GM12878 (cell line): ENCODE data around the gene NFATC2. TPM values are rescaled to one million over a fixed set of nuclear protein-coding genes. Genes with fewer than 3 reads are reported as not detected.

Source experiments
- ATAC-seq: fragments of 200-7000 bp; cut with Tn5 transposase; 3 replicates; pipeline ENCODE4 v1.9.1; 2020; ENCODE audit warnings: mild to moderate bottlenecking, moderate library complexity
- BruUV-seq: library from RNA; stranded (reverse); fragments of 400-500 nt; replicated peaks from 2 replicates; lab custom pipeline; 2021; lab: Mats Ljungman, UMichigan
- CTCF ChIA-PET: fragments of 300-600 bp; sonication (Branson Sonifier 250); formaldehyde crosslinking; extraction: SDS; loops from one replicate; lab custom pipeline; 2021; ENCODE audit warnings: inconsistent platforms; lab: Yijun Ruan, JAX
- POLR2A ChIA-PET: fragments of 350-600 bp; formaldehyde crosslinking; extraction: SDS; loops from one replicate; lab custom pipeline; 2021; ENCODE audit warnings: inconsistent platforms; lab: Charles Lee
- RAD21 ChIA-PET: fragments of 300-600 bp; sonication (Branson Sonifier 250); formaldehyde crosslinking; loops from one replicate; lab custom pipeline; 2023; ENCODE audit warnings: antibody characterized with exemption; ENCODE audit not compliant: unreplicated experiment; lab: Charles Lee
- SMC1A ChIA-PET: fragments of 300-600 bp; sonication (Branson Sonifier 250); formaldehyde crosslinking; loops from one replicate; lab custom pipeline; 2023; ENCODE audit not compliant: unreplicated experiment, uncharacterized antibody; lab: Charles Lee
- DNase-seq: peaks from one replicate; pipeline ENCODE4 v3.0.0-alpha.2; 2011; ENCODE audit warnings: low read depth, low spot score
- FAIRE-seq: peaks from 3 replicates; lab custom pipeline; 2011; peaks lifted over from hg19 to GRCh38; lab: Jason Lieb, UNC
- H2AFZ ChIP-seq: 2 replicates; pipeline ENCODE4 v1.6.0; 2011; ENCODE audit warnings: low read depth, low read length, control low read depth; ENCODE audit not compliant: control insufficient read depth
- H3K27ac ChIP-seq: 2 replicates; pipeline ENCODE4 v1.5.1; 2011; ENCODE audit warnings: control low read depth; ENCODE audit not compliant: control insufficient read depth, insufficient read depth
- H3K27me3 ChIP-seq, 2 experiments: replicated peaks in 1 of 2; 2 replicates each; pipeline versions ENCODE4 v1.6.0 to v1.6.1; 2011; ENCODE audit warnings: low read length in 1 of 2; ENCODE audit not compliant: control insufficient read depth in 2 of 2, insufficient read depth in 2 of 2
- H3K36me3 ChIP-seq, 2 experiments: 2 replicates each; pipeline ENCODE4 v1.5.1; 2011; ENCODE audit warnings: low read length in 1 of 2; ENCODE audit not compliant: control insufficient read depth in 2 of 2, insufficient read depth in 2 of 2
- H3K4me1 ChIP-seq: 2 replicates; pipeline ENCODE4 v1.6.1; 2011; ENCODE audit warnings: mild to moderate bottlenecking, low read length, moderate library complexity, mixed read lengths; ENCODE audit not compliant: control insufficient read depth, insufficient read depth
- H3K4me2 ChIP-seq: 2 replicates; pipeline ENCODE4 v1.6.0; 2011; ENCODE audit warnings: control low read depth; ENCODE audit not compliant: control insufficient read depth, insufficient read depth
- H3K4me3 ChIP-seq: fragments of 200-600 bp; sonication (generic); 2 replicates; pipeline ENCODE4 v1.5.1; 2016
- H3K79me2 ChIP-seq: 2 replicates; pipeline ENCODE4 v1.6.0; 2011; ENCODE audit warnings: low read length; ENCODE audit not compliant: control insufficient read depth, insufficient read depth
- H3K9ac ChIP-seq: 2 replicates; pipeline ENCODE4 v1.8.0; 2011; ENCODE audit warnings: low read length, control low read depth, mixed read lengths; ENCODE audit not compliant: control insufficient read depth, insufficient read depth
- H3K9me3 ChIP-seq: replicated peaks from 3 replicates; pipeline ENCODE4 v1.5.1; 2011; ENCODE audit warnings: mild to moderate bottlenecking, low read length; ENCODE audit not compliant: control insufficient read depth, insufficient read depth
- H4K20me1 ChIP-seq: 2 replicates; pipeline ENCODE4 v1.6.0; 2011; ENCODE audit not compliant: control insufficient read depth, insufficient read depth
- BCL11A ChIP-seq: IDR thresholded peaks from 2 replicates; pipeline ENCODE4 v1.6.1; 2011; ENCODE audit warnings: low read depth, low read length
- CHD1 ChIP-seq: IDR thresholded peaks from 2 replicates; pipeline ENCODE4 v1.6.1; 2012; ENCODE audit warnings: low read depth, low read length, improper control_type of control experiment
- EGR1 ChIP-seq, 2 experiments: IDR thresholded peaks; 1 replicate in 1 of 2; 2 replicates in 1 of 2; pipeline ENCODE4 v1.6.1; 2011 to 2012; ENCODE audit warnings: low read depth in 2 of 2, low read length in 2 of 2, borderline replicate concordance in 1 of 2, mild to moderate bottlenecking in 1 of 2, moderate library complexity in 1 of 2
- IRF3 ChIP-seq: fragments of 450-650 bp; IDR thresholded peaks from 2 replicates; pipeline ENCODE4 v1.6.1; 2014; ENCODE audit warnings: mild to moderate bottlenecking
- WGBS: methylation state at CpG from one replicate; pipeline ENCODE4 v1.1.6; 2016; ENCODE audit warnings: low lambda C conversion rate; ENCODE audit not compliant: insufficient replicate concordance, insufficient coverage; ENCODE audit errors: missing lambda C conversion rate; 5-methylcytosine and 5-hydroxymethylcytosine counted together
- in situ Hi-C: fragments of 300-500 bp; cut with MboI; formaldehyde crosslinking; loops from 9 replicates; pipeline ENCODE4 v1.14.3; 2018; ENCODE audit warnings: mixed read lengths
- intact Hi-C: fragments of 100-400 bp; cut with micrococcal nuclease; formaldehyde crosslinking; loops from one replicate; pipeline ENCODE4 v1.14.2; 2022; ENCODE audit not compliant: unreplicated experiment
- polyA plus RNA-seq, 11 experiments: library from polyadenylated mRNA; depleted of rRNA in 4 of 11; unstranded in 6 of 11; stranded (reverse) in 5 of 11; fragments of >200 nt; fragmentation: Nextera tagmentation in 4 of 11; fragmentation: Illumina TruSeq in 1 of 11; extraction: Ambion mirVana in 4 of 11; extraction: Trizol in 1 of 11; gene quantifications; 1 replicate in 1 of 11; 2 replicates in 10 of 11; pipeline versions ENCODE4 v1.2.1 to v1.2.3, GENCODE V29; 2011 to 2016; ENCODE audit warnings: inconsistent platforms in 2 of 11, missing spikeins in 2 of 11, low read depth in 1 of 11
- total RNA-seq, 4 experiments: library from RNA; depleted of rRNA in 3 of 4; stranded (reverse); fragments of >200 nt in 3 of 4; fragmentation: Illumina TruSeq in 1 of 4; extraction: Trizol in 1 of 4; gene quantifications; 2 replicates each; pipeline versions ENCODE4 v1.2.1 to v1.2.3, GENCODE V29; 2013 to 2021
- TF ChIP-seq, protein P1 (sequence below): IDR thresholded peaks from 2 replicates; pipeline ENCODE4 v1.6.1; 2012; ENCODE audit warnings: mild to moderate bottlenecking, low read depth, low read length
- TF ChIP-seq, protein P2 (sequence below): fragments of 450-650 bp; IDR thresholded peaks from 2 replicates; pipeline ENCODE4 v1.6.1; 2016; ENCODE audit warnings: mild to moderate bottlenecking

Gene NFATC2
- total and polyA plus RNA-seq, 10 of the 15 experiments (the other 5 are each of a cell fraction or from before 2014, with no cell fraction given), result 3.3 to 20.0 (median 7.3) TPM

- CTCF ChIA-PET, result interaction anchor here (0.9 to 1.4 kb wide), 3 partner anchors 13 to 196 kb away, joined by 3 to 6 read pairs (median 4); partner anchors contain the start of gene NFATC2
- in situ Hi-C loops, result no loop called here
These were observed 144.0 kb downstream of the NFATC2 start for GRCh38 chr20:51398552-51398951.

DNA sequence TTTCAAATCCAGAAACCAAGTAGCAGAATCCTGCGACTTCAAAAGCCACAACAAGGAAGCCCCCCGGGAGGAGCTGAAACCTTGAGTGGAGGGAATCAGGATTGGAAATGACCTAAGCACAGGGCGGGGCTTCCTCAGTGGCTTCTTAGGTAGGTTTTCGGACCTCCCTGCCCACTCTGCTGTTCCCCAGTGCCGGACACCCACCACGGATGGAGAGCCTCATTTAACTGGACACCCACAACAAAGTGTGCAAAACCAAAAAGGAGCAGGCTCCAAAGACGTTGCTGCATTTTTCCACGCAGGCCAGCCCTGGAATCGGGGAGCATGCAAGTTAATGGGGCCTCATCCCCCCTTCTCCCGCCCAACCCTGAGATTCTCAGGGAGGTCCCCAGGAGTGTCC lies 144.4 kb downstream of the NFATC2 start:
- H3K4me2 ChIP-seq, result no peak overlapping the region
- ChIA-PET SMC1A (interaction anchor here (1.2 to 1.5 kb wide), 2 partner anchors 7 to 9 kb away, joined by 4 to 5 read pairs; no protein-coding TSS in a partner anchor), CTCF (interaction anchor here (1.0 to 1.4 kb wide), 3 partner anchors 12 to 145 kb away, joined by 3 to 6 read pairs (median 6); partner anchors contain the start of gene NFATC2), RAD21 (interaction anchor here (0.6 to 1.4 kb wide), 2 partner anchors 11 to 133 kb away, joined by 3 read pairs; no protein-coding TSS in a partner anchor), POLR2A (no interaction called here)
- H3K79me2 ChIP-seq, result peaks cover 2% of the 10 kb centered on the region; the same call in 1 of the 2 replicates
- no TSS peak for BruUV-seq
- no peaks in the 10 kb centered on the region for H4K20me1 ChIP-seq
- in situ Hi-C loops (no loop called here), intact Hi-C loops (no loop called here)
- peaks cover 47% of the 10 kb centered on the region for H3K4me1 ChIP-seq
- no peak for FAIRE-seq
- no peaks in the 10 kb centered on the region for H3K9me3 ChIP-seq
- no peak for DNase-seq
- WGBS, result 93% methylated on average over 9 of the region's 10 CpGs
- no peak overlapping the region for H3K4me3 ChIP-seq
- ATAC-seq, result no peak
- H3K27ac ChIP-seq, result no peak overlapping the region
- peaks cover 2 to 3% of the 10 kb centered on the region in 2 experiments; a peak in 2 of 4 replicates for H3K36me3 ChIP-seq
- no peak overlapping the region for H3K9ac ChIP-seq
- H2AFZ ChIP-seq, result no peak overlapping the region
- no peaks in the 10 kb centered on the region for H3K27me3 ChIP-seq
- no peak for TF ChIP-seq IRF3
- TF ChIP-seq, protein P1, sequence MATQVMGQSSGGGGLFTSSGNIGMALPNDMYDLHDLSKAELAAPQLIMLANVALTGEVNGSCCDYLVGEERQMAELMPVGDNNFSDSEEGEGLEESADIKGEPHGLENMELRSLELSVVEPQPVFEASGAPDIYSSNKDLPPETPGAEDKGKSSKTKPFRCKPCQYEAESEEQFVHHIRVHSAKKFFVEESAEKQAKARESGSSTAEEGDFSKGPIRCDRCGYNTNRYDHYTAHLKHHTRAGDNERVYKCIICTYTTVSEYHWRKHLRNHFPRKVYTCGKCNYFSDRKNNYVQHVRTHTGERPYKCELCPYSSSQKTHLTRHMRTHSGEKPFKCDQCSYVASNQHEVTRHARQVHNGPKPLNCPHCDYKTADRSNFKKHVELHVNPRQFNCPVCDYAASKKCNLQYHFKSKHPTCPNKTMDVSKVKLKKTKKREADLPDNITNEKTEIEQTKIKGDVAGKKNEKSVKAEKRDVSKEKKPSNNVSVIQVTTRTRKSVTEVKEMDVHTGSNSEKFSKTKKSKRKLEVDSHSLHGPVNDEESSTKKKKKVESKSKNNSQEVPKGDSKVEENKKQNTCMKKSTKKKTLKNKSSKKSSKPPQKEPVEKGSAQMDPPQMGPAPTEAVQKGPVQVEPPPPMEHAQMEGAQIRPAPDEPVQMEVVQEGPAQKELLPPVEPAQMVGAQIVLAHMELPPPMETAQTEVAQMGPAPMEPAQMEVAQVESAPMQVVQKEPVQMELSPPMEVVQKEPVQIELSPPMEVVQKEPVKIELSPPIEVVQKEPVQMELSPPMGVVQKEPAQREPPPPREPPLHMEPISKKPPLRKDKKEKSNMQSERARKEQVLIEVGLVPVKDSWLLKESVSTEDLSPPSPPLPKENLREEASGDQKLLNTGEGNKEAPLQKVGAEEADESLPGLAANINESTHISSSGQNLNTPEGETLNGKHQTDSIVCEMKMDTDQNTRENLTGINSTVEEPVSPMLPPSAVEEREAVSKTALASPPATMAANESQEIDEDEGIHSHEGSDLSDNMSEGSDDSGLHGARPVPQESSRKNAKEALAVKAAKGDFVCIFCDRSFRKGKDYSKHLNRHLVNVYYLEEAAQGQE, result no peak
- TF ChIP-seq CHD1, result no peak
- no peak for TF ChIP-seq EGR1 (IDR thresholded peaks at IDR 0.05; ENCODE audit: borderline replicate concordance in 1 of 2, low read depth in 2 of 2, low read length in 2 of 2)

More at GRCh38 chr20:51398552-51398951, 144.0 kb downstream of the NFATC2 start:
- BruUV-seq, result no TSS peak
- Histone ChIP-seq H3K9me3 (no peaks in the 10 kb centered on the region; the same call in 2 of the 3 replicates), H3K4me2 (peak overlapping the region; percentile 22; the same call in 1 of the 2 replicates), H3K27ac (peak overlapping the region; percentile 94), H3K36me3 (peaks cover 0 to 3% of the 10 kb centered on the region in 2 experiments; a peak in 2 of 4 replicates), H3K9ac (no peak overlapping the region), H3K27me3 (no peaks in the 10 kb centered on the region), H3K4me3 (no peak overlapping the region), H3K79me2 (peaks cover 2% of the 10 kb centered on the region; the same call in 1 of the 2 replicates), H3K4me1 (peaks cover 49% of the 10 kb centered on the region), H2AFZ (no peak overlapping the region), H4K20me1 (no peaks in the 10 kb centered on the region)
- ChIA-PET RAD21 (interaction anchor here (0.6 to 1.4 kb wide), 2 partner anchors 12 to 132 kb away, joined by 3 read pairs; no protein-coding TSS in a partner anchor), SMC1A (interaction anchor here (1.2 to 1.5 kb wide), 2 partner anchors 8 to 9 kb away, joined by 4 to 5 read pairs; no protein-coding TSS in a partner anchor), POLR2A (no interaction called here)
- no peak for TF ChIP-seq BCL11A
- TF ChIP-seq, protein P2, sequence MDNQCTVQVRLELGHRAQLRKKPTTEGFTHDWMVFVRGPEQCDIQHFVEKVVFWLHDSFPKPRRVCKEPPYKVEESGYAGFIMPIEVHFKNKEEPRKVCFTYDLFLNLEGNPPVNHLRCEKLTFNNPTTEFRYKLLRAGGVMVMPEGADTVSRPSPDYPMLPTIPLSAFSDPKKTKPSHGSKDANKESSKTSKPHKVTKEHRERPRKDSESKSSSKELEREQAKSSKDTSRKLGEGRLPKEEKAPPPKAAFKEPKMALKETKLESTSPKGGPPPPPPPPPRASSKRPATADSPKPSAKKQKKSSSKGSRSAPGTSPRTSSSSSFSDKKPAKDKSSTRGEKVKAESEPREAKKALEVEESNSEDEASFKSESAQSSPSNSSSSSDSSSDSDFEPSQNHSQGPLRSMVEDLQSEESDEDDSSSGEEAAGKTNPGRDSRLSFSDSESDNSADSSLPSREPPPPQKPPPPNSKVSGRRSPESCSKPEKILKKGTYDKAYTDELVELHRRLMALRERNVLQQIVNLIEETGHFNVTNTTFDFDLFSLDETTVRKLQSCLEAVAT, result peak; percentile 25; the same call in 1 of the 2 replicates
- intact Hi-C loops, result no loop called here
- FAIRE-seq (no peak), ATAC-seq (no peak), DNase-seq (no peak)
- 96% methylated on average over 4 of the region's 4 CpGs for WGBS
